Ishikawa (cell line): Measurements from ENCODE around the gene AP1B1.
A peak's percentile ranks its signal among the peaks of the same experiment; 100 is the strongest.

Experiments
- CEBPB ChIP-seq: IDR thresholded peaks from 2 replicates; pipeline ENCODE4 v1.6.1; 2012
- CREB1 ChIP-seq: IDR thresholded peaks from 2 replicates; pipeline ENCODE4 v1.6.1; 2012; ENCODE audit warnings: low read depth
- EGR1 ChIP-seq: IDR thresholded peaks from 2 replicates; pipeline ENCODE4 v1.6.1; 2012
- EP300 ChIP-seq: IDR thresholded peaks from 2 replicates; pipeline ENCODE4 v1.6.1; 2012; ENCODE audit warnings: borderline replicate concordance
- FOXM1 ChIP-seq: IDR thresholded peaks from 2 replicates; pipeline ENCODE4 v1.6.1; 2012; ENCODE audit warnings: low read depth, borderline replicate concordance
- NFIC ChIP-seq: IDR thresholded peaks from 2 replicates; pipeline ENCODE4 v1.6.1; 2012
- RAD21 ChIP-seq: IDR thresholded peaks from 2 replicates; pipeline ENCODE4 v1.6.1; 2012; ENCODE audit warnings: low read depth
- TAF1 ChIP-seq: IDR thresholded peaks from 2 replicates; pipeline ENCODE4 v1.6.1; 2012; ENCODE audit warnings: low read depth, mild to moderate bottlenecking
- TCF12 ChIP-seq: IDR thresholded peaks from 2 replicates; pipeline ENCODE4 v1.6.1; 2012; ENCODE audit warnings: low read depth
- TEAD4 ChIP-seq: IDR thresholded peaks from 2 replicates; pipeline ENCODE4 v1.6.1; 2012
- YY1 ChIP-seq: IDR thresholded peaks from 2 replicates; pipeline ENCODE4 v1.6.1; 2012; ENCODE audit warnings: low read depth
- ZBTB7A ChIP-seq: IDR thresholded peaks from 2 replicates; pipeline ENCODE4 v1.6.1; 2012; ENCODE audit warnings: low read depth
- TF ChIP-seq, protein P1 (sequence below): IDR thresholded peaks from 2 replicates; pipeline ENCODE4 v1.6.1; 2012
- TF ChIP-seq, protein P2 (sequence below): IDR thresholded peaks from 2 replicates; pipeline ENCODE4 v1.6.1; 2012; ENCODE audit warnings: low read depth, mild to moderate bottlenecking
- TF ChIP-seq, protein P3 (sequence below): IDR thresholded peaks from 2 replicates; pipeline ENCODE4 v1.6.1; 2012

The AP1B1 gene

DNA sequence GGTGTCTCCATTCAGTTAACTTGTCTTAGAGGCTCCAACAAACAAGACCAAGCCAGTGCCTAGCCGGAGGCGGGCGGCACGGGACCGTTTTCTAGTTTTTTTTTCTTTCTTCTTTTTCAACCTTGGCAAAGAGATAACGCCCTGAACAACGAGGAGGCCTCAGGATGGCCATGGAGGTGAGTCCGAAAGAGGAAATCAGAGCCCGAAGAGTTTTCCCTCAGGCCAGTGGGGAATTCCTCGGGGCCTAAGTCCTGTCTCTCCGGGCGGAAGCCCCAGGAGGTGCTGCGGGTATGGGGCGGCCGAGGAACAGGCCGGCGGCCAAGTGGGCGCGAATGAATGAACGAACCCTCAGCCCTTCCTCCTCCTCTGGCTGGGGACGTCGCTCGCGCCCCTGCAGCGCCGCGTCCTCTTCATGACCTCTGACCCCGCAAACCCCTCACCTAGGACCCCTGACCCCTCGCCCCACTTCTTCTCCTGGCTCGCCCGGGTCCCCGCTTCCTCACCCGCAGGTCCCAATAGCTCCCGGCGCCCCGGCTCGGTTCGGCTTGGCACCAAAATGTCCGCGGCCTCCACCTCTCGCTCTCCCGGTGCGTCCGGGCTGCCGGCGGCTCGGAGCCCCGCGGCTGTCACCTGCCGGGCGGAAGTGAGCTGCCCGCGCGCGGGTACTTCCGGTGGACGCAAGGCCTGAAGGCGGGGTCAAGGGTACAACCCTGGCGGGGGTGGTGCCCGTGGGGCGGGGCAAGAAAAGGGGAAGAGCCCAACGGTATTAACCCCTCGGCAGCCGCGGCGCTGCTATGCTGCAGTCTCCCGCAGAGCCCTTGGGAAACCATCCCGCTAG, at the start of gene AP1B1:
AP1B1 (minus strand) TSS at position 650 of the 838 bp plus-strand sequence. CDS start 21,327 bp downstream, outside the sequence.
- TF ChIP-seq NFIC (no peak; the same call in 1 of the 2 replicates), EGR1 (peak; percentile 62; the same call in 1 of the 2 replicates), FOXM1 (no peak), TEAD4 (0 out of 2 replicates have a peak, but pooled peaks have one; percentile 4), TCF12 (no peak; the same call in 1 of the 2 replicates), CEBPB (no peak), RAD21 (no peak), CREB1 (no peak), YY1 (no peak), ZBTB7A (peak; percentile 93), TAF1 (peak; percentile 85), EP300 (no peak)
- TF ChIP-seq, protein P1, sequence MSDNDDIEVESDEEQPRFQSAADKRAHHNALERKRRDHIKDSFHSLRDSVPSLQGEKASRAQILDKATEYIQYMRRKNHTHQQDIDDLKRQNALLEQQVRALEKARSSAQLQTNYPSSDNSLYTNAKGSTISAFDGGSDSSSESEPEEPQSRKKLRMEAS, result peak; percentile 76
- TF ChIP-seq, protein P2, sequence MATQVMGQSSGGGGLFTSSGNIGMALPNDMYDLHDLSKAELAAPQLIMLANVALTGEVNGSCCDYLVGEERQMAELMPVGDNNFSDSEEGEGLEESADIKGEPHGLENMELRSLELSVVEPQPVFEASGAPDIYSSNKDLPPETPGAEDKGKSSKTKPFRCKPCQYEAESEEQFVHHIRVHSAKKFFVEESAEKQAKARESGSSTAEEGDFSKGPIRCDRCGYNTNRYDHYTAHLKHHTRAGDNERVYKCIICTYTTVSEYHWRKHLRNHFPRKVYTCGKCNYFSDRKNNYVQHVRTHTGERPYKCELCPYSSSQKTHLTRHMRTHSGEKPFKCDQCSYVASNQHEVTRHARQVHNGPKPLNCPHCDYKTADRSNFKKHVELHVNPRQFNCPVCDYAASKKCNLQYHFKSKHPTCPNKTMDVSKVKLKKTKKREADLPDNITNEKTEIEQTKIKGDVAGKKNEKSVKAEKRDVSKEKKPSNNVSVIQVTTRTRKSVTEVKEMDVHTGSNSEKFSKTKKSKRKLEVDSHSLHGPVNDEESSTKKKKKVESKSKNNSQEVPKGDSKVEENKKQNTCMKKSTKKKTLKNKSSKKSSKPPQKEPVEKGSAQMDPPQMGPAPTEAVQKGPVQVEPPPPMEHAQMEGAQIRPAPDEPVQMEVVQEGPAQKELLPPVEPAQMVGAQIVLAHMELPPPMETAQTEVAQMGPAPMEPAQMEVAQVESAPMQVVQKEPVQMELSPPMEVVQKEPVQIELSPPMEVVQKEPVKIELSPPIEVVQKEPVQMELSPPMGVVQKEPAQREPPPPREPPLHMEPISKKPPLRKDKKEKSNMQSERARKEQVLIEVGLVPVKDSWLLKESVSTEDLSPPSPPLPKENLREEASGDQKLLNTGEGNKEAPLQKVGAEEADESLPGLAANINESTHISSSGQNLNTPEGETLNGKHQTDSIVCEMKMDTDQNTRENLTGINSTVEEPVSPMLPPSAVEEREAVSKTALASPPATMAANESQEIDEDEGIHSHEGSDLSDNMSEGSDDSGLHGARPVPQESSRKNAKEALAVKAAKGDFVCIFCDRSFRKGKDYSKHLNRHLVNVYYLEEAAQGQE, result no peak
- TF ChIP-seq, protein P3, sequence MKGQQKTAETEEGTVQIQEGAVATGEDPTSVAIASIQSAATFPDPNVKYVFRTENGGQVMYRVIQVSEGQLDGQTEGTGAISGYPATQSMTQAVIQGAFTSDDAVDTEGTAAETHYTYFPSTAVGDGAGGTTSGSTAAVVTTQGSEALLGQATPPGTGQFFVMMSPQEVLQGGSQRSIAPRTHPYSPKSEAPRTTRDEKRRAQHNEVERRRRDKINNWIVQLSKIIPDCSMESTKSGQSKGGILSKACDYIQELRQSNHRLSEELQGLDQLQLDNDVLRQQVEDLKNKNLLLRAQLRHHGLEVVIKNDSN, result no peak

DNA sequence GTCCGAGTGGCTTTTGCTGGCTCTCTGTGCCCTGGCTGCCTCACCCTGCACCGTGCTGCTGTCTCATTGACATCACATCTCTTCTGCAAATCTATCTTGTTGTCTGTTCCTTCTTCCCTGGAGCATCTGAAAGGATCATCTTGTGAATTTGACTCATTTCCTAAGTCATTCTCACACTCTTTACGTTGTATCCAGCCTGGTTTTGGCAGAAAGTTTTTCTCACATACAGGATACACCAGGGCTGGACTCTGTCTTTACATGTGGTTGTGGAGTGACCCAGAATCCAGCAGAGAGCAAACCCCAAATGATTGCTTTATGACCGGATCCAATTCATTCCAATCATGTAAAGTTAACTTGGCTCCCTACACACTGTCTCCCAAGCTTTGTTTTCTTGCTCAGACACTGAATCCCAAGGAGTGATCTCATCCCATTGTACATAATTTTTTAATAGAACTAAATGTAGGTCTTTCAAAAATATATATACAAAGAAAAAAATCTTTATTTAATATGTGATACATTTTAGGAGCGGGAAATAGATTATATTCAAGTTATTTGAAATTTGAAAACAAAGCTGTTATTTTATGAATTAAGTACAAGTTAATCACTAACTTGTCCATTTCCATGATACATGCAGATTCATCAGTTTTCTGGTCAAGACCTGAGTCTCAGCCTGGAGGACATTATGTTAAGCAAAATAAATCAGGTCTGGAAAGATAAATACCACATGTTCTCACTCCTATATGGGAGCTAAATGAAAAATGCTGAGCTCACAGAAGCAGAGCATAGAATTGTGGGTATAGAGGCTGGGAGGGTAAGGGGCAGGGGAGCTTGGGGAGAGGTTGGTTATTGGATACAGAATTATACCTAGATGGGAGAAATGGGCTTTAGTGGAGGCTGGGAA, 47.1 kb upstream of the AP1B1 start:
- TF ChIP-seq TAF1, result no peak
- TF ChIP-seq, protein P1, result no peak
- no peak for TF ChIP-seq RAD21
- no peak for TF ChIP-seq NFIC
- TF ChIP-seq TCF12, result no peak
- TF ChIP-seq, protein P3, result no peak
- TF ChIP-seq, protein P2, result no peak
- no peak for TF ChIP-seq CEBPB
- no peak for TF ChIP-seq TEAD4
- TF ChIP-seq EGR1, result no peak

DNA sequence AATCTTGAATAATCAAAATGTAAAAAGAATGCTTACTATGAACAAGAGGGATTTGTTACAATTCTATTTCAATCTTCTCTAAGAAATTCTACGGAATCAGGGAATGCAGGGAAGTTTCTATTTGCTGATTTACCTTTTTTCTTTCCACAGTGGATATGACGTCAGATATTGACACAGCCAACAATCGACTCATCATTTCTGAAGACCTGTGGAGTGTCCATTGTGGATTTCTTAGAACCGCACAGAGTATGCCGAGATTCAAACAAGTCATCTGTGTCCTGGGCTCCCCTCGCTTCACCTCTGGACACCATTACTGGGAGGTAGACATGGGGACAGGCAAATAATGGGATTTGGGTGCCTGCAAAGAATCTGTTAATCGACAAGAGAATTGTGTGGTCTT, 45.9 kb upstream of the AP1B1 start:
- TF ChIP-seq CREB1 (no peak), TAF1 (no peak), TCF12 (no peak), RAD21 (no peak), EGR1 (no peak), NFIC (no peak), CEBPB (no peak), EP300 (no peak), FOXM1 (no peak), TEAD4 (no peak), YY1 (no peak), ZBTB7A (no peak)
- TF ChIP-seq, protein P1, result no peak
- TF ChIP-seq, protein P3, result no peak
- TF ChIP-seq, protein P2, result no peak
